ENCODE results near the gene SHQ1.

GRCh38 chr3:72745146-72745999 is 102.9 kb downstream of the SHQ1 start:
- TF ChIP-seq CTCF (IDR thresholded peaks at IDR 0.05) (peak in 1 of 6 experiments; percentile 2), POLR2A (IDR thresholded peaks at IDR 0.05) (no peak)
